Liver (tissue), 9 donors: Measurements from ENCODE around the gene SPIN1. TPM values are rescaled to one million over a fixed set of nuclear protein-coding genes. Genes with fewer than 3 reads are reported as not detected.

Source experiments
- DNase-seq: peaks from one replicate; pipeline ENCODE4 v3.0.0-alpha.2; 2017; ENCODE audit warnings: low spot score
- H3K27ac ChIP-seq, 2 donors: one replicate each; pipeline ENCODE4 v1.7.0; 2013; ENCODE audit warnings: inconsistent platforms in 2 of 2, low read length in 2 of 2, control low read depth in 1 of 2, low read depth in 1 of 2, mild to moderate bottlenecking in 1 of 2
- H3K27me3 ChIP-seq, 4 donors: one replicate each; pipeline versions ENCODE4 v1.6.1 to v1.7.0; 2013; ENCODE audit warnings: low read length in 3 of 4, inconsistent platforms in 1 of 4, mild to moderate bottlenecking in 1 of 4, moderate library complexity in 1 of 4; ENCODE audit not compliant: control insufficient read depth in 4 of 4, insufficient read depth in 4 of 4
- H3K36me3 ChIP-seq, 4 donors: one replicate each; pipeline versions ENCODE4 v1.6.1 to v1.7.0; 2013; ENCODE audit warnings: low read length in 3 of 4, mild to moderate bottlenecking in 3 of 4, low read depth in 1 of 4, moderate library complexity in 1 of 4; ENCODE audit not compliant: control insufficient read depth in 4 of 4, insufficient read depth in 3 of 4
- H3K4me1 ChIP-seq, 4 donors: one replicate each; pipeline versions ENCODE4 v1.6.1 to v1.7.0; 2013; ENCODE audit warnings: low read length in 3 of 4, mild to moderate bottlenecking in 3 of 4, moderate library complexity in 1 of 4; ENCODE audit not compliant: control insufficient read depth in 4 of 4, insufficient read depth in 4 of 4
- H3K4me3 ChIP-seq, 3 donors: one replicate each; pipeline versions ENCODE4 v1.6.1 to v1.7.0; 2013; ENCODE audit warnings: low read length in 3 of 3, control low read depth in 1 of 3, low read depth in 1 of 3, mild to moderate bottlenecking in 1 of 3
- H3K9ac ChIP-seq, 2 donors: one replicate each; pipeline ENCODE4 v1.7.0; 2013; ENCODE audit warnings: low read length in 2 of 2, mild to moderate bottlenecking in 2 of 2, moderate library complexity in 2 of 2, control low read depth in 1 of 2, low read depth in 1 of 2
- H3K9me3 ChIP-seq, 4 donors: one replicate each; pipeline versions ENCODE4 v1.6.1 to v1.7.0; 2013; ENCODE audit warnings: low read length in 3 of 4; ENCODE audit not compliant: control insufficient read depth in 4 of 4
- EGR1 ChIP-seq, 2 donors: IDR thresholded peaks; 2 replicates each; pipeline ENCODE4 v1.6.1; 2016 to 2018; ENCODE audit warnings: antibody characterized with exemption in 2 of 2, low read depth in 2 of 2
- FOXA2 ChIP-seq: IDR thresholded peaks from 2 replicates; pipeline ENCODE4 v1.6.1; 2016; ENCODE audit warnings: antibody characterized with exemption
- GABPA ChIP-seq, 2 donors: IDR thresholded peaks in 1 of 2; conservative IDR thresholded peaks in 1 of 2; 2 replicates each; pipeline ENCODE4 v1.6.1; 2016; ENCODE audit warnings: antibody characterized with exemption in 2 of 2, mild to moderate bottlenecking in 1 of 2, moderate library complexity in 1 of 2
- HNF4A ChIP-seq, 2 donors: conservative IDR thresholded peaks; 2 replicates each; pipeline ENCODE4 v1.6.1; 2016; ENCODE audit warnings: antibody characterized with exemption in 2 of 2, mild to moderate bottlenecking in 2 of 2
- HNF4G ChIP-seq: IDR thresholded peaks from 2 replicates; pipeline ENCODE4 v1.6.1; 2016; ENCODE audit warnings: antibody characterized with exemption
- RAD21 ChIP-seq, 2 donors: IDR thresholded peaks; 2 replicates each; pipeline ENCODE4 v1.6.1; 2016; ENCODE audit warnings: antibody characterized with exemption in 2 of 2, mild to moderate bottlenecking in 2 of 2
- RXRA ChIP-seq, 2 donors: IDR thresholded peaks; 2 replicates each; pipeline ENCODE4 v1.6.1; 2017 to 2018; ENCODE audit warnings: antibody characterized with exemption in 2 of 2, mild to moderate bottlenecking in 1 of 2
- TAF1 ChIP-seq: conservative IDR thresholded peaks from 2 replicates; pipeline ENCODE4 v1.6.1; 2016; ENCODE audit warnings: antibody characterized with exemption, mild to moderate bottlenecking
- YY1 ChIP-seq: IDR thresholded peaks from 2 replicates; pipeline ENCODE4 v1.6.1; 2016; ENCODE audit warnings: antibody characterized with exemption, mild to moderate bottlenecking
- WGBS: extraction: QIAGEN DNeasy Blood & Tissue Kit; methylation state at CpG from one replicate; pipeline ENCODE4 v1.1.7; 2013; 5-methylcytosine and 5-hydroxymethylcytosine counted together
- polyA plus RNA-seq, 2 donors: library from polyadenylated mRNA; stranded (reverse) in 1 of 2; unstranded in 1 of 2; fragments of 200-250 nt in 1 of 2; fragments of >200 nt in 1 of 2; fragmentation: Nextera tagmentation in 1 of 2; extraction: Ambion mirVana in 1 of 2; gene quantifications; one replicate each; pipeline versions ENCODE4 v1.2.1 to v1.2.3, GENCODE V29; 2013 to 2015
- total RNA-seq, 2 donors: library from RNA; depleted of rRNA; stranded (reverse); fragments of >200 nt; gene quantifications; one replicate each; pipeline ENCODE4 v1.2.3, GENCODE V29; 2014
- TF ChIP-seq, protein P1 (sequence below): IDR thresholded peaks from 2 replicates; pipeline ENCODE4 v1.6.1; 2016; ENCODE audit warnings: antibody characterized with exemption, mild to moderate bottlenecking
- donor health status: healthy.
- donor health status: healthy.
- donor health status: healthy.
- donor health status: healthy.
- donor health status: healthy.

Gene SPIN1
- total and polyA plus RNA-seq, 4 donors = 9.0 to 30.3 (median 18.6) TPM

DNA sequence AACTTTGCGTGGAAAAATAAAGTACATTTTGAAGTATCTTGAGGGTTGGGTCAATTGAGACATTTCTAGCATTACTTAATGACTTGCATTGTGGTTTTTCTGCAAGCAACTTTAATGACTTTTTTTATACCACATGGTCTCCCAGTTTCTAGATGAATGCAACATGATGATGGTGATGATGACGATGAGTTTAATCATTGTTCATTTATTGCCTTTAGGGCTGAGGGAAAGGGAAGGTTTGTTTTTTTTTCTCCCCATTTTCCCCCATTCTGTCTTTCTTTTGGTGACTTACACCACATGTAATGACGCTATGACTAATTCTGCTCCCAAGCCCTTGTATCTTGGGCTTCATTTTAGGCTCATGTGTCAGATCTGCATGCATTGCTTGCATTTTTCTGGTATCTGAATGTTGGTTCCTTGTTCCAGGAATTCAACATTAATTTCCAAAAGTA is 89.1 kb downstream of the SPIN1 start:
- Histone ChIP-seq H3K4me3 (no peak overlapping the region), H3K4me1 (no peaks in the 10 kb centered on the region), H3K9me3 (no peaks in the 10 kb centered on the region), H3K36me3 (peaks cover 0 to 17% (median 6%) of the 10 kb centered on the region in 4 donors), H3K27ac (no peak overlapping the region), H3K9ac (no peak overlapping the region), H3K27me3 (no peaks in the 10 kb centered on the region)
- DNase-seq = no peak
- 91% methylated on average over 3 of the region's 3 CpGs for WGBS
- no peak for TF ChIP-seq FOXA2
- TF ChIP-seq RAD21 (IDR thresholded peaks at IDR 0.05) = no peak
- TF ChIP-seq RXRA (IDR thresholded peaks at IDR 0.05) = no peak
- TF ChIP-seq, protein P1, sequence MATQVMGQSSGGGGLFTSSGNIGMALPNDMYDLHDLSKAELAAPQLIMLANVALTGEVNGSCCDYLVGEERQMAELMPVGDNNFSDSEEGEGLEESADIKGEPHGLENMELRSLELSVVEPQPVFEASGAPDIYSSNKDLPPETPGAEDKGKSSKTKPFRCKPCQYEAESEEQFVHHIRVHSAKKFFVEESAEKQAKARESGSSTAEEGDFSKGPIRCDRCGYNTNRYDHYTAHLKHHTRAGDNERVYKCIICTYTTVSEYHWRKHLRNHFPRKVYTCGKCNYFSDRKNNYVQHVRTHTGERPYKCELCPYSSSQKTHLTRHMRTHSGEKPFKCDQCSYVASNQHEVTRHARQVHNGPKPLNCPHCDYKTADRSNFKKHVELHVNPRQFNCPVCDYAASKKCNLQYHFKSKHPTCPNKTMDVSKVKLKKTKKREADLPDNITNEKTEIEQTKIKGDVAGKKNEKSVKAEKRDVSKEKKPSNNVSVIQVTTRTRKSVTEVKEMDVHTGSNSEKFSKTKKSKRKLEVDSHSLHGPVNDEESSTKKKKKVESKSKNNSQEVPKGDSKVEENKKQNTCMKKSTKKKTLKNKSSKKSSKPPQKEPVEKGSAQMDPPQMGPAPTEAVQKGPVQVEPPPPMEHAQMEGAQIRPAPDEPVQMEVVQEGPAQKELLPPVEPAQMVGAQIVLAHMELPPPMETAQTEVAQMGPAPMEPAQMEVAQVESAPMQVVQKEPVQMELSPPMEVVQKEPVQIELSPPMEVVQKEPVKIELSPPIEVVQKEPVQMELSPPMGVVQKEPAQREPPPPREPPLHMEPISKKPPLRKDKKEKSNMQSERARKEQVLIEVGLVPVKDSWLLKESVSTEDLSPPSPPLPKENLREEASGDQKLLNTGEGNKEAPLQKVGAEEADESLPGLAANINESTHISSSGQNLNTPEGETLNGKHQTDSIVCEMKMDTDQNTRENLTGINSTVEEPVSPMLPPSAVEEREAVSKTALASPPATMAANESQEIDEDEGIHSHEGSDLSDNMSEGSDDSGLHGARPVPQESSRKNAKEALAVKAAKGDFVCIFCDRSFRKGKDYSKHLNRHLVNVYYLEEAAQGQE = no peak
- TF ChIP-seq TAF1 = no peak

GRCh38 chr9:88478246-88478645 is 90.0 kb downstream of the SPIN1 start:
- Histone ChIP-seq H3K4me3 (no peak overlapping the region), H3K27ac (no peak overlapping the region), H3K27me3 (no peaks in the 10 kb centered on the region), H3K9me3 (no peaks in the 10 kb centered on the region), H3K4me1 (no peaks in the 10 kb centered on the region), H3K9ac (no peak overlapping the region), H3K36me3 (peaks cover 0 to 17% (median 6%) of the 10 kb centered on the region in 4 donors)
- TF ChIP-seq EGR1 (IDR thresholded peaks at IDR 0.05; ENCODE audit: low read depth in 2 of 2) (no peak), YY1 (no peak), HNF4G (no peak), HNF4A (conservative IDR thresholded peaks at IDR 0.05) (no peak)
- no peak for DNase-seq
- 97% methylated on average over 3 of the region's 3 CpGs for WGBS

DNA sequence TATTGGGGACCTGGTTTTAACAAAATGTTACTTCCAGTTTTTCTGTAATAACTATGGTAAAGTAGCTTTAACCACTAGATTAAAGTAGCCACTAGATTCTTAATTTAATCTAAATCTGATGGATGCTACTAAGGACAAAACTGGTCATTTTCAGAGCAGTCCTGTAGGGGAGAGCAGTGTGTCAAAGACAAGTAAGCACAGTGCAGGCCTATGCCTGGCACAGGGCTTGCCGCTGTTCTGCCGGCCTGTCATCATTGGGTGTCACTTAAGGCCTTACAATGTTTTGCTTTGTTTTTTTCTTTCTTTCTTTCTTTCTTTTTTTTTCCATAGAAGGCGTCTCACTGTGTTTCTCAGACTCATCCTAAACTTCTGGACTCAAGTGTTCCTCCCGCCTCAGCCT is 93.7 kb downstream of the SPIN1 start:
- TF ChIP-seq, protein P1 = no peak
- TF ChIP-seq GABPA (IDR thresholded peaks at IDR 0.05 in 1 of 2, conservative IDR thresholded peaks at IDR 0.05 in 1 of 2) = no peak

More for the DNA sequence above, 93.7 kb downstream of the SPIN1 start:
- Histone ChIP-seq H3K27ac (no peak overlapping the region), H3K4me3 (no peak overlapping the region), H3K27me3 (no peaks in the 10 kb centered on the region), H3K4me1 (no peaks in the 10 kb centered on the region), H3K36me3 (peaks cover 0 to 5% (median 0%) of the 10 kb centered on the region in 4 donors), H3K9me3 (no peaks in the 10 kb centered on the region), H3K9ac (no peak overlapping the region)
- WGBS = 95% methylated on average over 4 of the region's 4 CpGs
- no peak for DNase-seq
